ENCODE measurements around the gene ATP6V0B. TPM values are rescaled to one million over a fixed set of nuclear protein-coding genes. Genes with fewer than 3 reads are reported as not detected.
A peak's percentile ranks its signal among the peaks of the same experiment; 100 is the strongest.

The ATP6V0B gene
- total and polyA plus RNA-seq, 2 donors (not counting 3 experiments of a cell fraction or from before 2014, with no cell fraction given), result 110 to 325 TPM

DNA sequence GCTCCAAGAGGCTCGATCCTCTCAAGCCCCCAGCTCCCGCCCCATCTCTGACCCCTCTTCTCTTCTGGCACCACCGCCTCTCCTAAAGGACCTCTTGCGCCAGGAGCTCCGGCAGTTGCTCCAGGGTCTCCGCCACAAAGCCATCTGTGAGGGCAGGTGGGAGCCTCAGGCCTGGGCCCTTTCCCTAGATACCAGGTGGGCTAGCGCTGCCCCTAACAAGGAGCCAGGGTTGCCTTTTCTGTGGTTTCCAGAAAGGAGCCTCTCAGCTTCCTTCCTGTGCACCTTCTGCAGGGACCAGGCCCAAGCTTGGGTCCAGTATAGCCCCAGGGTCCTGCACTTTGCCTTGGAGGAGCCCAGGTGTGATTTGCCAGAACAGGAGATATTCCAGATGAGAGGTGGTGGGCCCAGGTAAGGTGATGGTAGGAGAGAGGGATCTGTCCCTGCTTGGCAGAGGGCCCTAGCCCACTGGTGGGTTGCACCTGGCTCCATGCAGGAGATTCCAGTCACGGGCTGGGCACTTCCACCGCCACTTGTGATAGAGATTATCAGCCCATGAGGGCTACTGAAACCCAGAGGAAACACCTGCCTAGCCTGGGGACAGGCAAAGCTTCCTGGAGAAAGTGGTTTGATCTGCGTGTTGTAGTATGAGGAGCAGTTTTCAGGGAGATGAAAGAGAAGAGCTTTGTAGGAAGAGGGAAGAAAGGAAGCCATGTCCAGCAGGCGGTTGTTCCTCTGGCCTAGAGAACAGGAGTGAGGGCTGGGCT, 17.7 kb downstream of the ATP6V0B start:
- no peak for TF ChIP-seq EZH2 (IDR thresholded peaks at IDR 0.05; ENCODE audit: borderline replicate concordance, low read depth, low read length, severe bottlenecking)
- TF ChIP-seq FOS (IDR thresholded peaks at IDR 0.05; ENCODE audit: borderline replicate concordance, insufficient read depth, low read length), result no peak
- no peak for TF ChIP-seq POLR2A (IDR thresholded peaks at IDR 0.05; ENCODE audit: low read depth, low read length)
- TF ChIP-seq CTCF (IDR thresholded peaks at IDR 0.05; ENCODE audit: extremely low read depth in 1 of 2, insufficient read depth in 1 of 2, low read depth in 1 of 2, low read length in 2 of 2), result no peak
- no peak for TF ChIP-seq GATA2 (IDR thresholded peaks at IDR 0.05; ENCODE audit: insufficient read depth, insufficient read length, low read depth, low read length)
- no peak for TF ChIP-seq POLR2AphosphoS5 (IDR thresholded peaks at IDR 0.05; ENCODE audit: insufficient read depth, low read depth, low read length)
- no peak for TF ChIP-seq JUN (IDR thresholded peaks at IDR 0.05; ENCODE audit: borderline replicate concordance, insufficient read depth, insufficient read length, low read depth)
- TF ChIP-seq MAX (IDR thresholded peaks at IDR 0.05; ENCODE audit: insufficient read depth, insufficient read length), result no peak
- no peak for TF ChIP-seq MYC (IDR thresholded peaks at IDR 0.05; ENCODE audit: low read depth, low read length)

More for the DNA sequence above, 17.7 kb downstream of the ATP6V0B start:
- Histone ChIP-seq H3K9ac (replicated peaks; ENCODE audit: extremely low read depth, insufficient read depth, low read length) (no peak overlapping the region), H4K20me1 (replicated peaks; ENCODE audit: control insufficient read depth, extremely low read depth, insufficient read depth, low read length) (no peaks in the 10 kb centered on the region), H3K4me2 (ENCODE audit: insufficient read depth, low read length) (no peak overlapping the region), H3K9me3 (replicated peaks; ENCODE audit: control insufficient read depth, insufficient read depth, low read length) (no peaks in the 10 kb centered on the region), H3K27me3 (ENCODE audit: control insufficient read depth in 2 of 2, insufficient read depth in 2 of 2, low read length in 2 of 2) (no peaks in the 10 kb centered on the region), H2AFZ (ENCODE audit: low read depth, low read length) (peak overlapping the region; percentile 58), H3K4me3 (replicated peaks in 1 of 3; ENCODE audit: insufficient read depth in 1 of 3, low read depth in 1 of 3, low read length in 3 of 3) (peak overlapping the region in 1 of 3 experiments; percentile 55), H3K27ac (ENCODE audit: insufficient read depth, low read depth, low read length) (no peak overlapping the region), H3K79me2 (ENCODE audit: control insufficient read depth, insufficient read depth, low read length) (no peaks in the 10 kb centered on the region), H3K9me1 (replicated peaks; ENCODE audit: control insufficient read depth, extremely low read depth, insufficient read depth, low read length) (no peaks in the 10 kb centered on the region), H3K4me1 (ENCODE audit: control insufficient read depth, extremely low read depth, insufficient read depth, low read length) (peaks cover 7% of the 10 kb centered on the region), H3K36me3 (ENCODE audit: control insufficient read depth in 2 of 2, extremely low read depth in 1 of 2, insufficient read depth in 2 of 2, low read length in 2 of 2) (no peaks in the 10 kb centered on the region)
- intact Hi-C loops (cut with micrococcal nuclease) (loop anchor here (5.0 kb wide), 2 partner anchors 40 to 230 kb away; partner anchors contain the start of gene SLC6A9), dilution Hi-C loops (cut with MboI; ENCODE audit: extremely low pct_ligation_motif_present, low sequenced_read_pairs) (no loop called here)
- no peak for DNase-seq (ENCODE audit: low read depth, low spot score)
- no TSS peak for BruUV-seq (replicated peaks)
- ChIA-PET POLR2A (no interaction called here), CTCF (interaction anchor here (0.7 to 3.3 kb wide), 7 partner anchors 10 to 229 kb away, joined by 3 to 14 read pairs (median 5); no protein-coding TSS in a partner anchor)
- no peak for FAIRE-seq
